Mesenchymal stem cell (in vitro differentiated cells and primary cell): ENCODE data around the gene RBMS3.
A peak's percentile ranks its signal among the peaks of the same experiment; 100 is the strongest.

Source experiments
- DNase-seq: peaks from one replicate; pipeline ENCODE4 v3.0.0-alpha.2; 2013
- H2AFZ ChIP-seq: one replicate; pipeline ENCODE4 v1.6.1; 2013; ENCODE audit warnings: low read depth, mild to moderate bottlenecking, control low read depth, inconsistent platforms, low read length, moderate library complexity
- H2AK5ac ChIP-seq: 2 replicates; pipeline ENCODE4 v1.6.1; 2013; ENCODE audit warnings: low read length, moderate library complexity, mild to moderate bottlenecking, inconsistent platforms; ENCODE audit not compliant: severe bottlenecking
- H2BK120ac ChIP-seq: one replicate; pipeline ENCODE4 v1.6.1; 2013; ENCODE audit warnings: low read depth, mild to moderate bottlenecking, inconsistent platforms, low read length, moderate library complexity
- H2BK12ac ChIP-seq, 2 experiments: one replicate each; pipeline ENCODE4 v1.6.1; 2013; ENCODE audit warnings: inconsistent platforms in 2 of 2, low read length in 2 of 2, mild to moderate bottlenecking in 2 of 2, moderate library complexity in 2 of 2, control low read depth in 1 of 2
- H2BK15ac ChIP-seq: one replicate; pipeline ENCODE4 v1.6.1; 2013; ENCODE audit warnings: mild to moderate bottlenecking, low read depth, inconsistent platforms; ENCODE audit not compliant: poor library complexity, severe bottlenecking
- H2BK5ac ChIP-seq: 2 replicates; pipeline ENCODE4 v1.6.1; 2013; ENCODE audit warnings: low read depth, mild to moderate bottlenecking, low read length, control low read depth, inconsistent platforms; ENCODE audit not compliant: poor library complexity, severe bottlenecking
- H3K14ac ChIP-seq, 2 experiments: one replicate each; pipeline ENCODE4 v1.6.1; 2013; ENCODE audit warnings: inconsistent platforms in 2 of 2, low read length in 2 of 2, control low read depth in 1 of 2, mild to moderate bottlenecking in 1 of 2, moderate library complexity in 1 of 2
- H3K18ac ChIP-seq, 2 experiments: one replicate each; pipeline ENCODE4 v1.6.1; 2013; ENCODE audit warnings: inconsistent platforms in 2 of 2, low read length in 2 of 2, control low read depth in 1 of 2, low read depth in 1 of 2, mild to moderate bottlenecking in 1 of 2
- H3K23ac ChIP-seq, 2 experiments: one replicate each; pipeline ENCODE4 v1.6.1; 2013; ENCODE audit warnings: inconsistent platforms in 2 of 2, low read length in 2 of 2, mild to moderate bottlenecking in 2 of 2, moderate library complexity in 2 of 2, control low read depth in 1 of 2
- H3K27ac ChIP-seq: 2 replicates; pipeline ENCODE4 v1.5.1; 2013; ENCODE audit warnings: mild to moderate bottlenecking, moderate library complexity, low read length, control low read depth, inconsistent platforms; ENCODE audit not compliant: poor library complexity, severe bottlenecking
- H3K27me3 ChIP-seq, 2 experiments: 2 replicates each; pipeline versions ENCODE4 v1.6.1 to v1.7.0; 2013; ENCODE audit warnings: low read length in 2 of 2, mild to moderate bottlenecking in 2 of 2, moderate library complexity in 2 of 2, control low read depth in 1 of 2, inconsistent platforms in 1 of 2; ENCODE audit not compliant: control insufficient read depth in 1 of 2, insufficient read depth in 1 of 2
- H3K36me3 ChIP-seq, 2 experiments: 2 replicates each; pipeline versions ENCODE4 v1.6.1 to v1.7.0; 2013; ENCODE audit warnings: low read length in 2 of 2, control low read depth in 1 of 2, inconsistent platforms in 1 of 2, low read depth in 1 of 2, mild to moderate bottlenecking in 1 of 2; ENCODE audit not compliant: insufficient read depth in 2 of 2, control insufficient read depth in 1 of 2
- H3K4ac ChIP-seq, 2 experiments: one replicate each; pipeline ENCODE4 v1.6.1; 2013; ENCODE audit warnings: inconsistent platforms in 2 of 2, low read length in 2 of 2, mild to moderate bottlenecking in 2 of 2, moderate library complexity in 2 of 2, control low read depth in 1 of 2, low read depth in 1 of 2
- H3K4me1 ChIP-seq: 2 replicates; pipeline ENCODE4 v1.6.1; 2013; ENCODE audit warnings: low read depth, low read length, control low read depth; ENCODE audit not compliant: control insufficient read depth, insufficient read depth
- H3K4me2 ChIP-seq: 2 replicates; pipeline ENCODE4 v1.6.1; 2013; ENCODE audit warnings: low read length, mild to moderate bottlenecking, inconsistent platforms; ENCODE audit not compliant: poor library complexity, severe bottlenecking
- H3K4me3 ChIP-seq, 2 experiments: 2 replicates each; pipeline versions ENCODE4 v1.5.1 to v1.7.0; 2013; ENCODE audit warnings: low read length in 2 of 2, mild to moderate bottlenecking in 2 of 2, control low read depth in 1 of 2, low read depth in 1 of 2; ENCODE audit not compliant: insufficient read depth in 1 of 2
- H3K79me1 ChIP-seq: replicated peaks from 2 replicates; pipeline ENCODE4 v1.6.1; 2013; ENCODE audit warnings: mild to moderate bottlenecking, control low read depth, low read length, inconsistent platforms; ENCODE audit not compliant: poor library complexity, severe bottlenecking
- H3K9ac ChIP-seq: 2 replicates; pipeline ENCODE4 v1.7.0; 2013; ENCODE audit warnings: mild to moderate bottlenecking, low read length, moderate library complexity
- H3K9me3 ChIP-seq: 2 replicates; pipeline ENCODE4 v1.7.0; 2013; ENCODE audit warnings: mild to moderate bottlenecking, low read length; ENCODE audit not compliant: control insufficient read depth
- H4K8ac ChIP-seq: one replicate; pipeline ENCODE4 v1.6.1; 2013; ENCODE audit warnings: inconsistent platforms, mild to moderate bottlenecking, low read length, moderate library complexity
- H4K91ac ChIP-seq: one replicate; pipeline ENCODE4 v1.6.1; 2013; ENCODE audit warnings: mild to moderate bottlenecking, low read length, inconsistent platforms
- WGBS: methylation state at CpG from one replicate; pipeline ENCODE4 v1.1.7; 2013; ENCODE audit warnings: mixed read lengths; 5-methylcytosine and 5-hydroxymethylcytosine counted together

Gene RBMS3

DNA sequence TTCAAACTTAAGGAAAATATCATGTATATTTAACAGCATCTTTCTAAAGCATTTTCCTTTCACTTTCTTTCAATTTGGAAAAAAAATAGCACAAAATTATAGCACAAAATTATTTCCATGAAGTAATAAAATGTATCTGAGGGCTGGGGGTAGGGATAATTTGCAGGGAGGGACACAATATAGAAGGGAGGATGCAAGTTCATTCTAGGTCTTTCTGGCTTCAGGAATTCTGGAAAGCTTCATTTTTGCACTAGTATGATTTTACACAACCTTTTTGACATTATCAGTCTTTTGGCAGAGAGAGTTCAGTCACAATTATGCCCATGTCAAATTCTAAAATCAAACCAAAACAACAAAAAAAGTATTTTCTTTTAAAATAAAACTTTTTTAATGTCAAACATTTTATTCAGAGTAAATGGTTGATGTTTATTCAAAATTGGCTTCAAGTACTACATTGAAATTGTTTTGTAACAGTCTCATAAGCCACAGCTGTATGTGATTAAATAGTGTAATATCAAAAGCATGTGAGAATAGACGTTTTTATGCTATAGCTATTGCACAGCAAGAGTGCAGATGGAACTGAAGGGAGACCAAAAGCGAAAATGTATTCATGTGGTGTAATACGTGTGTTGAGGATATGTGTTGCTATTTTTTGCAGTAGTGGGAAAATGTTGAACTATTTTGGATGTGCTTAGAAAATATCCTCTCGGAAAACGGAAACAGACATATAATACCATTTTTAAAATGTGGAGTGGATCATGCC is 5.8 kb downstream of the RBMS3 start:
- H2BK15ac ChIP-seq = no peak overlapping the region
- no peaks in the 10 kb centered on the region for H3K79me1 ChIP-seq
- H3K14ac ChIP-seq = no peak overlapping the region
- no peak overlapping the region for H2AK5ac ChIP-seq
- peak overlapping the region in 1 of 2 experiments; percentile 76 for H3K4me3 ChIP-seq
- no peak overlapping the region for H2AFZ ChIP-seq
- no peak for DNase-seq
- H2BK5ac ChIP-seq = no peak overlapping the region
- H3K9me3 ChIP-seq = no peaks in the 10 kb centered on the region
- no peak overlapping the region for H3K23ac ChIP-seq
- no peak overlapping the region for H3K4ac ChIP-seq
- H3K4me1 ChIP-seq = no peaks in the 10 kb centered on the region
- H3K36me3 ChIP-seq = peaks cover 0 to 1% of the 10 kb centered on the region in 2 experiments
- H4K8ac ChIP-seq = no peak overlapping the region
- H2BK12ac ChIP-seq = no peak overlapping the region
- H3K27ac ChIP-seq = no peak overlapping the region
- no peak overlapping the region for H3K18ac ChIP-seq
- peak overlapping the region; percentile 4 for H3K4me2 ChIP-seq
- H2BK120ac ChIP-seq = no peak overlapping the region
- no peaks in the 10 kb centered on the region for H3K27me3 ChIP-seq
- H3K9ac ChIP-seq = peak overlapping the region; percentile 89
- H4K91ac ChIP-seq = no peak overlapping the region
- 77% methylated on average over 3 of the region's 5 CpGs for WGBS

DNA sequence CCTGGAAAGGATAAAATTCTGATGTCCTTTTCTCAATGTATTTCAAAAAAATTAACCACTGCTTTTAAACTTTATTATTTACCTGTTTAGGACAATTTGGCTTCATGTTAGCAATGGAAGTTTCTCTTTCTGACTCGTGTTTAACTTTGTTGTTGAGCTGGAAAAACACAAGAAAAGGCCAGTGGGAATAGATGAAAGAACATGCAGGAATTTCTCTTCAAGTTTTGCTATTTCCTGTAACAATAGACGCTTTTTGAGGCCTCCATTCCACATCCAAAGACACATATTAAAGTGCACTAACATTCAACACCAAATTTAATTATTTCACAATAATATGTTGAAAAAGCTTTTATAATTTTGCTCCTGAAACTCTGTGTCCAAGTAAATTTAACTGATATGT is 9.7 kb downstream of the RBMS3 start:
- H3K14ac ChIP-seq = no peak overlapping the region
- H3K27ac ChIP-seq = no peak overlapping the region
- no peak overlapping the region for H2BK5ac ChIP-seq
- peaks cover 0 to 9% of the 10 kb centered on the region in 2 experiments for H3K36me3 ChIP-seq
- H2AK5ac ChIP-seq = no peak overlapping the region
- no peak overlapping the region for H4K91ac ChIP-seq
- no peak overlapping the region for H4K8ac ChIP-seq
- H3K4me3 ChIP-seq = no peak overlapping the region
- WGBS = 44% methylated on average over 2 of the region's 2 CpGs
- H3K18ac ChIP-seq = no peak overlapping the region
- peaks cover 6% of the 10 kb centered on the region for H3K79me1 ChIP-seq
- no peak overlapping the region for H2BK120ac ChIP-seq
- no peak overlapping the region for H3K23ac ChIP-seq
- H3K9me3 ChIP-seq = no peaks in the 10 kb centered on the region
- no peak overlapping the region for H2BK15ac ChIP-seq
- DNase-seq = no peak
- no peak overlapping the region for H3K4ac ChIP-seq
- H3K9ac ChIP-seq = peak overlapping the region; percentile 20
- no peak overlapping the region for H2AFZ ChIP-seq
- H3K27me3 ChIP-seq = no peaks in the 10 kb centered on the region
- no peaks in the 10 kb centered on the region for H3K4me1 ChIP-seq
- H2BK12ac ChIP-seq = no peak overlapping the region
- H3K4me2 ChIP-seq = no peak overlapping the region

DNA sequence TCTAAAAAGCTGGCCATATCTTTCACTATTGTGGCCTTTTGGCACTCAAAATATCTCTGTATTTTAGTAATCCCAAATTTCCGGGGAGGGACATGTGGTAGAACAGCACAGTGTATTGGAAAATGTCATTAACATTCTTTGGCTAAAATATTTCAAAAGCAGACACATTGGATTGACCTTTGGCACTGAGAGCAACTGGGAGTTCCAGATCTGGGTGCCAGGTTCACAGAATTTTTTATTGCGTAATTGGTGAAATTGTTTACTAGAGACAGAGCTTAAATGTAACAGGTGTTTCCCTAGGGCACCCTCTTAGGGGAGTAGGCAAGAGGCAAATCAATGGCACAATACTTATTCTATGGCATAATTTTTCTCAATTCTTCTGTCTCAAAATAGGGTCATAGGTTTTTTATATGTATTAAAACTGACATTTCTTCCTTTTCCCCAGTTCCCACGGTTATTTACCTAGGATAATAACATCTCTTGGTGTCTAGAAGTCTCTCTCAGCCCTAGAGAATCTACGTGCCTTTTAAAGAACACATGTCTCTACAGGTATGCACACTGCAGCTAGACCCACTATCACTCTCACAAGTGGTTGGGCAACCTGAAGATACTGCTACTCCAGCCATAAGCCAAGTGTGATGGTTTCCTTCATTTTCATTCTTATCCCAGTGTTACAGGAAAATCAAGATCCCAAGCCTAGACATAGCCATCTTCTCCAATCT is 10.6 kb downstream of the RBMS3 start:
- no peak overlapping the region for H3K18ac ChIP-seq
- H3K23ac ChIP-seq = no peak overlapping the region
- H3K14ac ChIP-seq = no peak overlapping the region
- no peak overlapping the region for H4K91ac ChIP-seq
- H2BK15ac ChIP-seq = no peak overlapping the region
- H2AFZ ChIP-seq = no peak overlapping the region
- no peak overlapping the region for H3K9ac ChIP-seq
- H3K4me1 ChIP-seq = no peaks in the 10 kb centered on the region
- no peak overlapping the region for H3K4ac ChIP-seq
- H3K4me3 ChIP-seq = no peak overlapping the region
- H3K9me3 ChIP-seq = no peaks in the 10 kb centered on the region
- WGBS = over 99% methylated on average over 4 of the region's 4 CpGs
- H2AK5ac ChIP-seq = no peak overlapping the region
- H3K4me2 ChIP-seq = no peak overlapping the region
- DNase-seq = no peak
- no peak overlapping the region for H2BK5ac ChIP-seq
- no peak overlapping the region for H3K27ac ChIP-seq
- no peaks in the 10 kb centered on the region for H3K27me3 ChIP-seq
- no peak overlapping the region for H4K8ac ChIP-seq
- no peak overlapping the region for H2BK120ac ChIP-seq
- H3K79me1 ChIP-seq = peaks cover 10% of the 10 kb centered on the region
- H3K36me3 ChIP-seq = peaks cover 0 to 9% of the 10 kb centered on the region in 2 experiments
- H2BK12ac ChIP-seq = no peak overlapping the region

DNA sequence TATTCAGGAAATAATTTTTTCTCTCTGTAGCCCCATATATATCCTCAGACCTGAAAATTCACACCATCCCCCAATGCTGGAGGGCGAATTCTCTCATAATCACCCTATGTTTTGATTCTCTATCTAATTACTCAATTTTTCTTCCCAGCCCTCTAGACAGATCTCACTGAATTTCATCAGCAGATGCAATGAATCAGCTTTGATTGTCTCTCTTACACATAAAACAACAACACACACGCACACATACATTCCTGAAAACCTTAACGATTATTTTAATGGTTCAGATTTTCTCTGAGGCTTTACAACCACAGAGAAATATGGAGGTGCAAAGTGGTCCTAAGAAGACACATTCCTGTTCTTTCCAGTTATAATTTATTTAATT is 11.1 kb downstream of the RBMS3 start:
- H3K4me3 ChIP-seq = no peak overlapping the region
- H2BK12ac ChIP-seq = no peak overlapping the region
- no peak overlapping the region for H2BK5ac ChIP-seq
- H2AK5ac ChIP-seq = no peak overlapping the region
- no peak overlapping the region for H3K18ac ChIP-seq
- H3K23ac ChIP-seq = no peak overlapping the region
- H3K79me1 ChIP-seq = peaks cover 10% of the 10 kb centered on the region
- H2BK120ac ChIP-seq = no peak overlapping the region
- H3K9ac ChIP-seq = no peak overlapping the region
- no peak overlapping the region for H4K8ac ChIP-seq
- no peak overlapping the region for H2BK15ac ChIP-seq
- H3K4me2 ChIP-seq = no peak overlapping the region
- no peak overlapping the region for H2AFZ ChIP-seq
- no peak overlapping the region for H4K91ac ChIP-seq
- 95% methylated on average over 1 of the region's 3 CpGs for WGBS
- no peaks in the 10 kb centered on the region for H3K4me1 ChIP-seq
- no peak for DNase-seq
- peaks cover 0 to 9% of the 10 kb centered on the region in 2 experiments for H3K36me3 ChIP-seq
- no peaks in the 10 kb centered on the region for H3K9me3 ChIP-seq
- H3K27ac ChIP-seq = no peak overlapping the region
- H3K14ac ChIP-seq = no peak overlapping the region
- no peaks in the 10 kb centered on the region for H3K27me3 ChIP-seq
- H3K4ac ChIP-seq = no peak overlapping the region
